Measurements from ENCODE around the gene FASN. TPM values are rescaled to one million over a fixed set of nuclear protein-coding genes. Genes with fewer than 3 reads are reported as not detected.
A peak's percentile ranks its signal among the peaks of the same experiment; 100 is the strongest.

Gene FASN
- total RNA-seq, 1 donor from 2014 or later = 90.9 TPM

DNA sequence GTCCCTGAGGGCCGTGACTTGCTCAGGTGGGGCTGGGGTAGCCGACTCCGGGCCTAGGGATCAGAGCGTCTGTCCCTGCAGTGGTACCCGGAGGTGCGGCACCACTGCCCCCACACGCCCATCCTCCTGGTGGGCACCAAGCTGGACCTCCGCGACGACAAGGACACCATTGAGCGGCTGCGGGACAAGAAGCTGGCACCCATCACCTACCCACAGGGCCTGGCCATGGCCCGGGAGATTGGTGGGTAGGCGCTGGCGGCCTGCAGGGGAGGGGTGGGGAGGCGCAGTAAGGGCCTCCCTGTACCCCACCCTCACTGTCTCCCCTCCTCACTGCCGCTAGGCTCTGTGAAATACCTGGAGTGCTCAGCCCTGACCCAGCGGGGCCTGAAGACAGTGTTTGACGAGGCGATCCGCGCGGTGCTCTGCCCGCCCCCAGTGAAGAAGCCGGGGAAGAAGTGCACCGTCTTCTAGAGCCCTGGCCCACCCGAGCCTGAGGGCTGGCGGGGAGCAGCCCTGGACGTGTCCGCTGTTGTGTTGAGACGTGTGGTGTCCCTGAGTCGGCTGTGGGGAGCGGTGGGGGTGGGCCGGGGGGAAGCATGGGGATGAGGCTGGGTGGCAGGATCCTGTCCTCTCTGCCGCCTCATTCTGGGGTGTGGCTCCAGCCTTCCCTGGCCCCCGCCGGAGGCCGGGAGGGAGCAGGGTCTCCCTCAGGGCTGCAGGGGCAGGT lies 64.5 kb downstream of the FASN start:
- H3K36me3 ChIP-seq = no peaks in the 10 kb centered on the region
- no peak overlapping the region for H3K4me3 ChIP-seq
- H3K27ac ChIP-seq = no peak overlapping the region
- intact Hi-C loops (cut with DNase I) = no loop called here
- peaks cover 8% of the 10 kb centered on the region for H3K27me3 ChIP-seq
- DNase-seq (ENCODE audit: low spot score in 2 of 2) = no peak
- TF ChIP-seq CTCF (IDR thresholded peaks at IDR 0.05) = no peak
- H3K4me1 ChIP-seq = peaks cover 21 to 34% of the 10 kb centered on the region in 2 donors
- no peaks in the 10 kb centered on the region for H3K9me3 ChIP-seq

DNA sequence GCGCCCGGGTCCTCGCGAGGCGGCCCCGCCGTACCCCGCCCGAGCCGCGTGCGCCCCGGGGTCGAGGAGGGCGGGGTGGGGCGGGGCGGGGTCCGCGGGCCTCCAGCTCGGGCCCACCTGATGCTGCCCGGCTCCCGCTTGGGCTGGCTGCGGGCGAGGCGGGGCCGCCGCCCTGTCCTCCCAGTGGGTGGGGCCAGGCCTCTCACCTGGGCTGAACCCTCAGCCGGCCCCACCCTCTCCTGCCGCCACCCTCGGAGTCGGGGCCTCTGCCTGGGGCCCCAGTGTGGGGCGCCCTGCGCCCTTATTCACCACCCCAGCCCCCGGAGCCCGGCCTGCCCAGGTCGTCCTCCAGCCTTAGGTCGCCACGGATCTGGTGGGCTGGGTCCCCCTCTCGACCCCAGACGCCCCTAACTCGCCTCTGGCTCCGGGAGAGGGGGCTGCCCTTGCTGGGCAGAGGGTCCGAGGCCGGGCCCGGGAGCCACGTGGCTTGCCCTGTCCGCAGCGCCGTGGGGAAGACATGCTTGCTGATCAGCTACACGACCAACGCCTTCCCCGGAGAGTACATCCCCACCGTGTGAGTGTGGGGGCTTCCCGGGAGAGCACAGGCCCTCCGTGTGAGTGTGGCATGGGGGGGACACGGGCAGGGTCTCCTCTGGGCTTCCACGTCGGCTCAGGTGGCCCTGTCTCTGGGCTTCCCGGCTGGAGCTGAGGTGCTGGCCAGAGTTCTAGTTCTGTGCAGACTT lies 66.0 kb downstream of the FASN start:
- peaks cover 8% of the 10 kb centered on the region for H3K27me3 ChIP-seq
- no peaks in the 10 kb centered on the region for H3K36me3 ChIP-seq
- intact Hi-C loops (cut with DNase I) = no loop called here
- H3K9me3 ChIP-seq = no peaks in the 10 kb centered on the region
- TF ChIP-seq CTCF (IDR thresholded peaks at IDR 0.05) = no peak
- H3K4me3 ChIP-seq = peak overlapping the region; percentile 14 to 45
- no peak overlapping the region for H3K27ac ChIP-seq
- peaks cover 21 to 30% of the 10 kb centered on the region in 2 donors for H3K4me1 ChIP-seq
- no peak for DNase-seq (ENCODE audit: low spot score in 2 of 2)

DNA sequence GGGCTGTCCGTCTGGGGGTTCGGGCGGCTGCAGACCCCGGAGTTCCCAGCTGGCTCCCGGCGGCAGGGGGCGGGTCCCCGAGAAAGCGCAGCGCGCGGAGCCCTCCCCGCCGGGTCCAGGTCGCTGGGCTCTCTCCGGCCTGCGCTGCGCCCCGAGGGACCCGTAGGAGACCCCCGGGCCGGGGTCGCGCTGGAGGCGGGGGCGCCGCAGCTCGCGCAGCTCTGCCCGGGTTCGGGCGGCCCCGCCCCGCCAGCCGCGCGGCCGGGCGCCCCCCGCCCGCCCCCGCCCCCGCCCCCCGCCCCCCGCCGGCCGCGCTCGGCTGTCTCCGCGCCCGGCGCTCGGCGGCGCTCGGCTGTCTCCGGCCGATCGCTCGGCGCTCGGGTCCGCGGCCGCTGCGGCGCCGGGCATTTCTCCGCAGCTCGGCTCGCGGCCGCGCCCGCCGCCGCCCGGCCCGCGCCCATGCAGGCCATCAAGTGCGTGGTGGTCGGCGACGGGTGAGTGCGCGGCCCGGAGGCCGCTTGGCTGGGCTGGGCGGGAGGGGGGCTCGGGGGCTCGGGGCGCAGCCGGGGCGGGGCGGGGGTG lies 66.6 kb downstream of the FASN start, which contains the start of gene RAC3:
RAC3 (plus strand) TSS at position 376 of the 582 bp plus-strand sequence; CDS start at position 460, 84 bp downstream.
- no peak for TF ChIP-seq CTCF (IDR thresholded peaks at IDR 0.05)
- intact Hi-C loops (cut with DNase I) = no loop called here
- Histone ChIP-seq H3K4me1 (peaks cover 16 to 24% of the 10 kb centered on the region in 2 donors), H3K36me3 (no peaks in the 10 kb centered on the region), H3K4me3 (peak within 1 kb of the TSS; percentile 52 to 71), H3K27ac (no peak within 1 kb of the TSS), H3K9me3 (no peaks in the 10 kb centered on the region), H3K27me3 (peaks cover 8% of the 10 kb centered on the region)
- no peak for DNase-seq (ENCODE audit: low spot score in 2 of 2)

GRCh38 chr17:82030470-82031302 lies 67.3 kb downstream of the FASN start:
- Histone ChIP-seq H3K27me3 (peaks cover 8% of the 10 kb centered on the region), H3K36me3 (no peaks in the 10 kb centered on the region), H3K4me3 (peak overlapping the region; percentile 52 to 71), H3K4me1 (peaks cover 10 to 18% of the 10 kb centered on the region in 2 donors), H3K27ac (no peak overlapping the region), H3K9me3 (no peaks in the 10 kb centered on the region)
- intact Hi-C loops (cut with DNase I) = loop anchor here (1.0 kb wide), 1 partner anchor 124 kb away; no protein-coding TSS in a partner anchor
- TF ChIP-seq CTCF (IDR thresholded peaks at IDR 0.05) = peak; percentile 92 to 98 (median 95)
- peak in 1 of 2 donors; percentile 82 for DNase-seq (ENCODE audit: low spot score in 2 of 2)

DNA sequence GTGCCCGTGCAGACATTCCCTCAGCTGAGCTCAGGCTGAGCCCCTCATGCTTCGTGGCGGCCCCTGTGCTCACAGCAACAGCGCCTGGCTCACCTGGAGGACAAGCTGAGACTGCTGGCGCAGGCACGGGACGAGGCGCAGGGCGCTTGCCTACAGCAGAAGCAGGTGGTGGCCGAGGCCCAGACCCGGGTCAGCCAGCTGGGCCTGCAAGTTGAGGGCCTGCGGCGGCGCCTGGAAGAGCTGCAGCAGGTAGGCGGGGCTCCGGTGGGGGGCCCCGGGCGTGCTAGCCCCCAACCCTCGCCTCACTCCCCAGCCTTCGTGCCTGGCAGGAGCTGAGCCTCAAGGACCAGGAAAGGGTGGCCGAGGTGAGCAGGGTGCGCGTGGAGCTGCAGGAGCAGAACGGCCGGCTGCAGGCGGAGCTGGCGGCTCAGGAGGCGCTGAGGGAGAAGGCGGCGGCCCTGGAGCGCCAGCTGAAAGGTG lies 68.0 kb downstream of the FASN start:
- H3K4me3 ChIP-seq = peak overlapping the region; percentile 52 to 71
- H3K9me3 ChIP-seq = no peaks in the 10 kb centered on the region
- peaks cover 10 to 18% of the 10 kb centered on the region in 2 donors for H3K4me1 ChIP-seq
- no peak for DNase-seq (ENCODE audit: low spot score in 2 of 2)
- peaks cover 8% of the 10 kb centered on the region for H3K27me3 ChIP-seq
- no peaks in the 10 kb centered on the region for H3K36me3 ChIP-seq
- no peak overlapping the region for H3K27ac ChIP-seq
- TF ChIP-seq CTCF (IDR thresholded peaks at IDR 0.05) = no peak
- intact Hi-C loops (cut with DNase I) = loop anchor here (1.0 kb wide), 1 partner anchor 124 kb away; no protein-coding TSS in a partner anchor

Measured in ascending aorta (tissue), 2 donors.